Loucy (cell line): ENCODE measurements around the gene ADAMTS19.

Experiments
- EZH2phosphoT487 ChIP-seq: fragments of 200-600 bp; IDR thresholded peaks from 2 replicates; pipeline ENCODE4 v1.6.1; 2018; ENCODE audit warnings: antibody characterized with exemption, mild to moderate bottlenecking, moderate library complexity, borderline replicate concordance
- TF ChIP-seq, protein P1 (sequence below): fragments of 200-600 bp; sonication (generic); conservative IDR thresholded peaks from 2 replicates; pipeline ENCODE4 v1.5.1; 2014; ENCODE audit warnings: mild to moderate bottlenecking, antibody characterized with exemption, low read length

- TF ChIP-seq, protein P1, sequence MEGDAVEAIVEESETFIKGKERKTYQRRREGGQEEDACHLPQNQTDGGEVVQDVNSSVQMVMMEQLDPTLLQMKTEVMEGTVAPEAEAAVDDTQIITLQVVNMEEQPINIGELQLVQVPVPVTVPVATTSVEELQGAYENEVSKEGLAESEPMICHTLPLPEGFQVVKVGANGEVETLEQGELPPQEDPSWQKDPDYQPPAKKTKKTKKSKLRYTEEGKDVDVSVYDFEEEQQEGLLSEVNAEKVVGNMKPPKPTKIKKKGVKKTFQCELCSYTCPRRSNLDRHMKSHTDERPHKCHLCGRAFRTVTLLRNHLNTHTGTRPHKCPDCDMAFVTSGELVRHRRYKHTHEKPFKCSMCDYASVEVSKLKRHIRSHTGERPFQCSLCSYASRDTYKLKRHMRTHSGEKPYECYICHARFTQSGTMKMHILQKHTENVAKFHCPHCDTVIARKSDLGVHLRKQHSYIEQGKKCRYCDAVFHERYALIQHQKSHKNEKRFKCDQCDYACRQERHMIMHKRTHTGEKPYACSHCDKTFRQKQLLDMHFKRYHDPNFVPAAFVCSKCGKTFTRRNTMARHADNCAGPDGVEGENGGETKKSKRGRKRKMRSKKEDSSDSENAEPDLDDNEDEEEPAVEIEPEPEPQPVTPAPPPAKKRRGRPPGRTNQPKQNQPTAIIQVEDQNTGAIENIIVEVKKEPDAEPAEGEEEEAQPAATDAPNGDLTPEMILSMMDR: no peak
- no peak for TF ChIP-seq EZH2phosphoT487
These were observed 14.4 kb downstream of the ADAMTS19 start for GRCh38 chr5:129474544-129474943.
